GM12878 (cell line): ENCODE measurements around the gene TK1. TPM values are rescaled to one million over a fixed set of nuclear protein-coding genes. Genes with fewer than 3 reads are reported as not detected.

Source experiments
- ATF2 ChIP-seq: IDR thresholded peaks from 2 replicates; pipeline ENCODE4 v1.6.1; 2012; ENCODE audit warnings: low read length, inconsistent platforms
- CREM ChIP-seq: IDR thresholded peaks from 2 replicates; pipeline ENCODE4 v1.6.1; 2014; ENCODE audit warnings: antibody characterized with exemption, low read depth
- EP300 ChIP-seq, 2 experiments: fragments of 150-350 bp in 1 of 2; IDR thresholded peaks; 2 replicates each; pipeline ENCODE4 v1.6.1; 2011 to 2012; ENCODE audit warnings: low read depth in 2 of 2, low read length in 2 of 2, borderline replicate concordance in 1 of 2, improper control_type of control experiment in 1 of 2, inconsistent platforms in 1 of 2; ENCODE audit not compliant: control insufficient read depth in 1 of 2
- GABPA ChIP-seq: IDR thresholded peaks from 2 replicates; pipeline ENCODE4 v1.6.1; 2014; ENCODE audit warnings: antibody characterized with exemption, low read depth, mild to moderate bottlenecking, inconsistent platforms
- KAT2A ChIP-seq: conservative IDR thresholded peaks from 2 replicates; pipeline ENCODE4 v1.6.1; 2011; ENCODE audit warnings: low read depth, low read length; ENCODE audit not compliant: control insufficient read depth
- MLLT1 ChIP-seq: fragments of 450-650 bp; IDR thresholded peaks from 2 replicates; pipeline ENCODE4 v1.6.1; 2016; ENCODE audit warnings: mild to moderate bottlenecking
- MYC ChIP-seq: IDR thresholded peaks from 2 replicates; pipeline ENCODE4 v1.6.1; 2011; ENCODE audit warnings: mild to moderate bottlenecking, low read length, moderate library complexity, inconsistent platforms; ENCODE audit not compliant: insufficient read depth, insufficient replicate concordance, insufficient read length, severe bottlenecking
- RAD21 ChIP-seq: IDR thresholded peaks from 2 replicates; pipeline ENCODE4 v1.6.1; 2011; ENCODE audit warnings: mild to moderate bottlenecking, low read depth, low read length, moderate library complexity; ENCODE audit not compliant: insufficient read depth
- RCOR1 ChIP-seq: conservative IDR thresholded peaks from 2 replicates; pipeline ENCODE4 v1.6.1; 2012; ENCODE audit warnings: low read depth, low read length, improper control_type of control experiment
- SUPT20H ChIP-seq: IDR thresholded peaks from 2 replicates; pipeline ENCODE4 v1.6.1; 2011; ENCODE audit warnings: low read depth, mild to moderate bottlenecking, low read length, moderate library complexity, borderline replicate concordance; ENCODE audit not compliant: control insufficient read depth
- TCF3 ChIP-seq: IDR thresholded peaks from 2 replicates; pipeline ENCODE4 v1.6.1; 2012; ENCODE audit warnings: low read depth, mild to moderate bottlenecking, low read length, borderline replicate concordance; ENCODE audit not compliant: insufficient read depth
- YY1 ChIP-seq: IDR thresholded peaks from 2 replicates; pipeline ENCODE4 v1.6.1; 2011; ENCODE audit warnings: low read depth, mild to moderate bottlenecking, low read length
- ZBED1 ChIP-seq: IDR thresholded peaks from 2 replicates; pipeline ENCODE4 v1.6.1; 2016; ENCODE audit warnings: borderline replicate concordance
- ZNF24 ChIP-seq: fragments of 450-650 bp; IDR thresholded peaks from 2 replicates; pipeline ENCODE4 v1.6.1; 2017; ENCODE audit warnings: antibody characterized with exemption, mild to moderate bottlenecking
- polyA plus RNA-seq, 11 experiments: library from polyadenylated mRNA; depleted of rRNA in 4 of 11; unstranded in 6 of 11; stranded (reverse) in 5 of 11; fragments of >200 nt; fragmentation: Nextera tagmentation in 4 of 11; fragmentation: Illumina TruSeq in 1 of 11; extraction: Ambion mirVana in 4 of 11; extraction: Trizol in 1 of 11; gene quantifications; 1 replicate in 1 of 11; 2 replicates in 10 of 11; pipeline versions ENCODE4 v1.2.1 to v1.2.3, GENCODE V29; 2011 to 2016; ENCODE audit warnings: inconsistent platforms in 2 of 11, missing spikeins in 2 of 11, low read depth in 1 of 11
- total RNA-seq, 4 experiments: library from RNA; depleted of rRNA in 3 of 4; stranded (reverse); fragments of >200 nt in 3 of 4; fragmentation: Illumina TruSeq in 1 of 4; extraction: Trizol in 1 of 4; gene quantifications; 2 replicates each; pipeline versions ENCODE4 v1.2.1 to v1.2.3, GENCODE V29; 2013 to 2021
- TF ChIP-seq, protein P1 (sequence below): fragments of 450-650 bp; formaldehyde crosslinking; IDR thresholded peaks from 2 replicates; pipeline ENCODE4 v1.4.0; 2022; ENCODE audit warnings: mild to moderate bottlenecking, moderate library complexity
- TF ChIP-seq, protein P2 (sequence below): IDR thresholded peaks from 2 replicates; pipeline ENCODE4 v1.6.1; 2012; ENCODE audit warnings: low read depth, low read length, improper control_type of control experiment
- TF ChIP-seq, protein P3 (sequence below): fragments of 450-650 bp; IDR thresholded peaks from 2 replicates; pipeline ENCODE4 v1.6.1; 2016; ENCODE audit warnings: mild to moderate bottlenecking, moderate library complexity, borderline replicate concordance

Gene TK1
- total and polyA plus RNA-seq, 10 of the 15 experiments (the other 5 are each of a cell fraction or from before 2014, with no cell fraction given), result 4.6 to 175 (median 77.9) TPM

DNA sequence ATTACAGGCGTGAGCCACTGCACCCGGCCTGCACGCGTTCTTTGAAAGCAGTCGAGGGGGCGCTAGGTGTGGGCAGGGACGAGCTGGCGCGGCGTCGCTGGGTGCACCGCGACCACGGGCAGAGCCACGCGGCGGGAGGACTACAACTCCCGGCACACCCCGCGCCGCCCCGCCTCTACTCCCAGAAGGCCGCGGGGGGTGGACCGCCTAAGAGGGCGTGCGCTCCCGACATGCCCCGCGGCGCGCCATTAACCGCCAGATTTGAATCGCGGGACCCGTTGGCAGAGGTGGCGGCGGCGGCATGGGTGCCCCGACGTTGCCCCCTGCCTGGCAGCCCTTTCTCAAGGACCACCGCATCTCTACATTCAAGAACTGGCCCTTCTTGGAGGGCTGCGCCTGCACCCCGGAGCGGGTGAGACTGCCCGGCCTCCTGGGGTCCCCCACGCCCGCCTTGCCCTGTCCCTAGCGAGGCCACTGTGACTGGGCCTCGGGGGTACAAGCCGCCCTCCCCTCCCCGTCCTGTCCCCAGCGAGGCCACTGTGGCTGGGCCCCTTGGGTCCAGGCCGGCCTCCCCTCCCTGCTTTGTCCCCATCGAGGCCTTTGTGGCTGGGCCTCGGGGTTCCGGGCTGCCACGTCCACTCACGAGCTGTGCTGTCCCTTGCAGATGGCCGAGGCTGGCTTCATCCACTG is 27.3 kb upstream of the TK1 start, which contains the start of gene BIRC5 (continued):
- no peak for TF ChIP-seq MYC
- TF ChIP-seq RCOR1, result no peak
- TF ChIP-seq ZNF24, result no peak
- no peak for TF ChIP-seq MLLT1
- TF ChIP-seq TCF3, result no peak
- TF ChIP-seq, protein P1, sequence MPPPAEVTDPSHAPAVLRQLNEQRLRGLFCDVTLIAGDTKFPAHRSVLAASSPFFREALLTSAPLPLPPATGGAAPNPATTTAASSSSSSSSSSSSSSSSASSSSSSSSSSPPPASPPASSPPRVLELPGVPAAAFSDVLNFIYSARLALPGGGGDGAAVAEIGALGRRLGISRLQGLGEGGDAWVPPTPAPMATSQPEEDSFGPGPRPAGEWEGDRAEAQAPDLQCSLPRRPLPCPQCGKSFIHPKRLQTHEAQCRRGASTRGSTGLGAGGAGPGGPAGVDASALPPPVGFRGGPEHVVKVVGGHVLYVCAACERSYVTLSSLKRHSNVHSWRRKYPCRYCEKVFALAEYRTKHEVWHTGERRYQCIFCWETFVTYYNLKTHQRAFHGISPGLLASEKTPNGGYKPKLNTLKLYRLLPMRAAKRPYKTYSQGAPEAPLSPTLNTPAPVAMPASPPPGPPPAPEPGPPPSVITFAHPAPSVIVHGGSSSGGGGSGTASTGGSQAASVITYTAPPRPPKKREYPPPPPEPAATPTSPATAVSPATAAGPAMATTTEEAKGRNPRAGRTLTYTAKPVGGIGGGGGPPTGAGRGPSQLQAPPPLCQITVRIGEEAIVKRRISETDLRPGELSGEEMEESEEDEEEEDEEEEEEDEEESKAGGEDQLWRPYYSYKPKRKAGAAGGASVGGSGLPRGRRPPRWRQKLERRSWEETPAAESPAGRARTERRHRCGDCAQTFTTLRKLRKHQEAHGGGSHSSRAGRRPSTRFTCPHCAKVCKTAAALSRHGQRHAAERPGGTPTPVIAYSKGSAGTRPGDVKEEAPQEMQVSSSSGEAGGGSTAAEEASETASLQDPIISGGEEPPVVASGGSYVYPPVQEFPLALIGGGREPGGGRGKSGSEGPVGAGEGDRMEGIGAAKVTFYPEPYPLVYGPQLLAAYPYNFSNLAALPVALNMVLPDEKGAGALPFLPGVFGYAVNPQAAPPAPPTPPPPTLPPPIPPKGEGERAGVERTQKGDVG (CRISPR knock-in tag), result no peak
- TF ChIP-seq, protein P2, sequence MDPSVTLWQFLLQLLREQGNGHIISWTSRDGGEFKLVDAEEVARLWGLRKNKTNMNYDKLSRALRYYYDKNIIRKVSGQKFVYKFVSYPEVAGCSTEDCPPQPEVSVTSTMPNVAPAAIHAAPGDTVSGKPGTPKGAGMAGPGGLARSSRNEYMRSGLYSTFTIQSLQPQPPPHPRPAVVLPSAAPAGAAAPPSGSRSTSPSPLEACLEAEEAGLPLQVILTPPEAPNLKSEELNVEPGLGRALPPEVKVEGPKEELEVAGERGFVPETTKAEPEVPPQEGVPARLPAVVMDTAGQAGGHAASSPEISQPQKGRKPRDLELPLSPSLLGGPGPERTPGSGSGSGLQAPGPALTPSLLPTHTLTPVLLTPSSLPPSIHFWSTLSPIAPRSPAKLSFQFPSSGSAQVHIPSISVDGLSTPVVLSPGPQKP, result no peak
- TF ChIP-seq SUPT20H, result no peak
- TF ChIP-seq, protein P3, sequence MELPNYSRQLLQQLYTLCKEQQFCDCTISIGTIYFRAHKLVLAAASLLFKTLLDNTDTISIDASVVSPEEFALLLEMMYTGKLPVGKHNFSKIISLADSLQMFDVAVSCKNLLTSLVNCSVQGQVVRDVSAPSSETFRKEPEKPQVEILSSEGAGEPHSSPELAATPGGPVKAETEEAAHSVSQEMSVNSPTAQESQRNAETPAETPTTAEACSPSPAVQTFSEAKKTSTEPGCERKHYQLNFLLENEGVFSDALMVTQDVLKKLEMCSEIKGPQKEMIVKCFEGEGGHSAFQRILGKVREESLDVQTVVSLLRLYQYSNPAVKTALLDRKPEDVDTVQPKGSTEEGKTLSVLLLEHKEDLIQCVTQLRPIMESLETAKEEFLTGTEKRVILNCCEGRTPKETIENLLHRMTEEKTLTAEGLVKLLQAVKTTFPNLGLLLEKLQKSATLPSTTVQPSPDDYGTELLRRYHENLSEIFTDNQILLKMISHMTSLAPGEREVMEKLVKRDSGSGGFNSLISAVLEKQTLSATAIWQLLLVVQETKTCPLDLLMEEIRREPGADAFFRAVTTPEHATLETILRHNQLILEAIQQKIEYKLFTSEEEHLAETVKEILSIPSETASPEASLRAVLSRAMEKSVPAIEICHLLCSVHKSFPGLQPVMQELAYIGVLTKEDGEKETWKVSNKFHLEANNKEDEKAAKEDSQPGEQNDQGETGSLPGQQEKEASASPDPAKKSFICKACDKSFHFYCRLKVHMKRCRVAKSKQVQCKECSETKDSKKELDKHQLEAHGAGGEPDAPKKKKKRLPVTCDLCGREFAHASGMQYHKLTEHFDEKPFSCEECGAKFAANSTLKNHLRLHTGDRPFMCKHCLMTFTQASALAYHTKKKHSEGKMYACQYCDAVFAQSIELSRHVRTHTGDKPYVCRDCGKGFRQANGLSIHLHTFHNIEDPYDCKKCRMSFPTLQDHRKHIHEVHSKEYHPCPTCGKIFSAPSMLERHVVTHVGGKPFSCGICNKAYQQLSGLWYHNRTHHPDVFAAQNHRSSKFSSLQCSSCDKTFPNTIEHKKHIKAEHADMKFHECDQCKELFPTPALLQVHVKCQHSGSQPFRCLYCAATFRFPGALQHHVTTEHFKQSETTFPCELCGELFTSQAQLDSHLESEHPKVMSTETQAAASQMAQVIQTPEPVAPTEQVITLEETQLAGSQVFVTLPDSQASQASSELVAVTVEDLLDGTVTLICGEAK, result no peak
- TF ChIP-seq ATF2, result no peak
- TF ChIP-seq YY1, result peak; percentile 94
- no peak for TF ChIP-seq GABPA
- peak; percentile 76 for TF ChIP-seq CREM
- TF ChIP-seq ZBED1, result no peak
- no peak for TF ChIP-seq EP300 (IDR thresholded peaks at IDR 0.05; ENCODE audit: borderline replicate concordance in 1 of 2, control insufficient read depth in 1 of 2, low read depth in 2 of 2, low read length in 2 of 2)
- no peak for TF ChIP-seq RAD21
- TF ChIP-seq KAT2A, result no peak
